Tongue (tissue), 2 donors: ENCODE measurements around the gene NPTXR. TPM values are rescaled to one million over a fixed set of nuclear protein-coding genes. Genes with fewer than 3 reads are reported as not detected.

Source experiments
- DNase-seq: peaks from one replicate; pipeline ENCODE4 v3.0.0-alpha.2; 2015
- total RNA-seq: library from RNA; depleted of rRNA; stranded (reverse); fragments of >200 nt; gene quantifications from one replicate; pipeline ENCODE4 v1.2.3, GENCODE V29; 2014

Gene NPTXR
- total RNA-seq, 1 donor from 2014 or later, result 12.3 TPM

- no peak for DNase-seq
Measured at GRCh38 chr22:38852522-38852921, 8.7 kb upstream of the NPTXR start.

- DNase-seq, result no peak
Measured at GRCh38 chr22:38850941-38851849, 7.4 kb upstream of the NPTXR start.

GRCh38 chr22:38850399-38850798 lies 6.6 kb upstream of the NPTXR start:
- DNase-seq, result no peak

- DNase-seq, result peak; percentile 52
Measured at GRCh38 chr22:38849811-38850210, 6.0 kb upstream of the NPTXR start.

- DNase-seq, result no peak
Measured at GRCh38 chr22:38846412-38846811, 2.6 kb upstream of the NPTXR start.

GRCh38 chr22:38845004-38845740 lies 1.3 kb upstream of the NPTXR start:
- DNase-seq, result no peak

GRCh38 chr22:38844315-38845003 lies 631 bp upstream of the NPTXR start:
- no peak for DNase-seq

- DNase-seq, result peak; percentile 90
Measured at GRCh38 chr22:38843201-38843656, 599 bp downstream of the NPTXR start.

GRCh38 chr22:38842512-38843200 lies 1.2 kb downstream of the NPTXR start:
- no peak for DNase-seq

GRCh38 chr22:38841635-38842034 lies 2.2 kb downstream of the NPTXR start:
- no peak for DNase-seq

GRCh38 chr22:38841211-38841610 lies 2.6 kb downstream of the NPTXR start:
- DNase-seq, result no peak

- no peak for DNase-seq
Measured at GRCh38 chr22:38840129-38840528, 3.7 kb downstream of the NPTXR start.

GRCh38 chr22:38839686-38840085 lies 4.1 kb downstream of the NPTXR start:
- DNase-seq, result no peak

GRCh38 chr22:38837414-38837928 lies 6.4 kb downstream of the NPTXR start:
- DNase-seq, result no peak

GRCh38 chr22:38835888-38836301 lies 7.9 kb downstream of the NPTXR start:
- no peak for DNase-seq

- DNase-seq, result no peak
Measured at GRCh38 chr22:38834991-38835390, 8.8 kb downstream of the NPTXR start.

GRCh38 chr22:38834215-38834953 lies 9.4 kb downstream of the NPTXR start:
- no peak for DNase-seq

GRCh38 chr22:38833061-38833460 lies 10.8 kb downstream of the NPTXR start:
- no peak for DNase-seq

- DNase-seq, result peak; percentile 9
Measured at GRCh38 chr22:38832005-38832978, 11.5 kb downstream of the NPTXR start.
